T1000 (cell line): ENCODE data around the gene DIPK1A.

ENCODE experiments used
- DNase-seq: peaks from one replicate; lab custom pipeline; 2025; ENCODE audit warnings: mixed read lengths; lab: John Stamatoyannopoulos, UW

DIPK1A gene

DNA sequence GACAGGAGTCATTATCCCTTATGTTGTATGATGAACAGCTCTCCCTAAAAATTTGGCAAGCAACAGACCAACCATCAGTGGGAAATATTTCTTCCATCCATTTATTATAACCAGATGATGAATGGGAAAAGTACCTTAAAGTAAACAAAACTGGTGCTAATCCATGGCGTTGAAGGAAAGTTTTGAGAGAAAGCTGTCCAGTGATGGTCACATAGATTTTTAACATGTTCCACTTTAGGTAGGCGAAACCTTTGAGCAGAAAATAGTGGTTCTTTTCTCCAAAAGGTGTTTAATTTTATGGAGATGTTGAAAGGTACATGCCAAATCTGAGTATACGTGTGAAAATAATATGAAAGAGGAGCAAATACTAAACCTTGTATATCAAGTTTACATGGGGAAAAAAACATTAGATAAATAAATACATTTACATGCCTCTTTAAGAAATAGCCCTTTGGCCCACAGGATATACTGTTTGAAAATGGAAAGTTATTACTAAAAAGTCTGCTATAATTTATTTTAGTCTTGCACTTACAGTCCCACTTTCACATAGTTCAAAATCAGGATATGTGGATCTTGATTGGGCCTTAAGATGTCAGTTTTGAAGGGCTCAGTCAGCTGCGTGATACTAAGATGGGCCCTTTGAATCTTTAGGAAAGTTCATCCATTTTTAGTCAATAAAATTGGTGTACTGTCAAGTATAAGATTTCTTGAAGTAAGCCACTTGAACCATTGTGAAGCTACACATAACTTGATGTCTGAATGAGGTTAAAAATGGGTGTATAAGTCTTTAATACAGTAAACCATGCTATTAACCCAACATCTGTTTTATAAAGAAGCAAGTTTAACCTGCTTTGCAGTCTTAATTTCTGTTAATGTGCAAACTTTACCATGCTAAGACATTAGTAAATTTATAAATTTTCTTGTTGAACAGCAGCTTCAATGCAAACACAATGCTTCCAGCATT is 118.9 kb downstream of the DIPK1A start:
- no peak for DNase-seq

DNA sequence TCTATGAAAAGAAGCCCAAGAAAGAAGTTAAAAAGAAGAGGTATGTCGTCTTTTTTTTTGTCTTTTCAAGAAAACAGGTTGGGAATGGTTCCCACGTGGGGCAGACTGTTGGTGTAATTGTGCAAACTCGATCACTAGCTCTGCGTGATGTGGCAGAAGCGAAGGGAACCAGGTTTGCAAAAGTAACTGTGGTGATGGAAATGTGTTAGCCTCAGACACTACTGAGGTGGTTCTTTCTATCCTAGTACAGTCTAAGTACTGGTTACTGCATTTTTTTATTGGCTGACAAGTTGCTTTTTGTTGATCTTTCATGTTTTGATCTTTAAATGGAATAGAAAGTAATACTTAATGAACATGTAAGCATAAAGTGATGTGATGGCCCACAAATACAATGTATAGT is 120.7 kb downstream of the DIPK1A start:
- DNase-seq: no peak

DNA sequence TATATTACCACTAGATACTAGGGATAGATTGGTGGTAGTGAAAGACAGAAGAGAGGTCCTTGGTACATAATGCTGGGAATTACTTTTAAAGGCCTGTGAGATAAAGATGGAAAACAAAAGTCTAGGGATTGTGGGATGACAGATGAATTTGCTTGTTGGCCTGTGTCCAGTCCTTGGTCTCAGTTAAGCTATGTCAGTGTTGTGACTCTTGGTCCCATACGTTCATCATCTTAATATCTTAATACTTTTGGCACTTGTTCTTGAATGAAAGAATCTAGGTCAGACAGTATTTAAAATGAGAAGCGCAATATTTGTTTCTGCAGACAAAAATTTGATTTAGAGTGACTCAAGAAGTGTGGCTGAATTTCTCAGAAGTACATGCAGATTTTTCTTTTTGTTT is 121.8 kb downstream of the DIPK1A start:
- no peak for DNase-seq

DNA sequence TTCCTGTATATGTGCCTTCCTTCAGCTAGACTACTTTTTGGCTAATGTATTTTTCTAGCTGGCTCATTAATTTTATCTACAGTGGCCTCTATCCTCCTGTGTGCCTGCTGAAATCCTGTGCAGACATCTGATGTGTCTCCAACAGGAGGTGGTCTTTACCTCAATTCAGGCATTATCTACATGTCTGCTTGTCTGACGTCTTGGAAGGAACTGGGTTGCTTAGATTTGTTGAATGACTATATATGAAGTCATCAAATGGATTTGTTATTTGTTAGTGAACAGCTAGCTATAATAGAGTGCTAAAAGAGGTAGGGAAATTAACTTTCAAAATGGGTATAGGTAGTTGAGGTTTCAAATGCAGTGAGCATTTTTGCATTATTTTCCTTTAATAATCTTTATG is 122.7 kb downstream of the DIPK1A start:
- DNase-seq: no peak

DNA sequence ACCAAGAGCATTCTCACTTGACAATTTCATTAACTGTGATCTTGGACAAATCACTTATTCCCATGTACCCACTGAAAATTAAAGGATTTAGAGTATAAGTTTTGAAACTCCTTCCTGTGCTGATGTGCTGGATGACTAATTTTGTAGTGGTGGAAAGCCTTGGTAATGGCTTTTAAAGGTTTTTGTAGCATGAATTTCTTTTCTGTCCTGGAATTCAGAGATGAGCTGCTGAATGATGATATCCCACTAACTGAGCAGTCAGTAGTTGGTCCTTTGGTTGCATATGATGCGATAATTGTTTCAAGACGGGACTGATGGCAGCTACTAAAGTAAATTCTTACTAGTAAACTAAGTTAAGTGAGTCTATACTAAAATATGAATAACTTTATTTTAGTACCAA is 124.2 kb downstream of the DIPK1A start:
- DNase-seq: no peak

DNA sequence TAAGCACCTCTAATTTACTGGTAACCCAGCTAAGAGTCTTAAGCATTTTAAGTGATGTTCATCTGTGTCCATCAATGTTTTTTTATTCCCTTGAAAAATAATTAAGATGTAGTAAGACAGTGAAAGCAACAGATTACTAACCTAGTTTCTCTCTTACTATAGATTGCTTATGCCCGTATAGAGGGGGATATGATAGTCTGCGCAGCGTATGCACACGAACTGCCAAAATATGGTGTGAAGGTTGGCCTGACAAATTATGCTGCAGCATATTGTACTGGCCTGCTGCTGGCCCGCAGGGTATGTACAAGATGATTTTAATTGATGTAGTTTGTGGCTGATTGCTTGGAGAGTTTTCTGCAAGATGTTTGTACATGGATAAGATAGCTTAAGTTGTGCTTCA is 126.6 kb downstream of the DIPK1A start:
- no peak for DNase-seq

DNA sequence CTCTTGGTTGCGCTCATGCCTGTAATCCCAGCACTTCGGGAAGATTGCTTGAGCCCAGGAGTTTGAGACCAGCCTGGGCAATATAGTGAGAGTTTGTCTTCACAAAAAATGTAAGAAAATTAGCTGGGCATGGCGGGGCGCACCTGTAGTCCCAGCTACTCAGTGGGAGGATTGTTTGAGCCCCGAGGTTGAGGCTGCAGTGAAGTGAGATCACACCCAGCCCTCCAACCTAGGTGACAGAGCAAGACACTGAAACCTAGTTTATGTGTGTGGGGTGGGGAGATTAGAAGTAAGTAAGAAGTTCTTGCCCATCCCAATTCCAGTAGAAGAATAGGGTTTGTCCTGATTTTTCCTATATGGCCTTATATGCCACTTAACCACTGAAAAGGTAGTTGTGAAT is 127.4 kb downstream of the DIPK1A start:
- no peak for DNase-seq

DNA sequence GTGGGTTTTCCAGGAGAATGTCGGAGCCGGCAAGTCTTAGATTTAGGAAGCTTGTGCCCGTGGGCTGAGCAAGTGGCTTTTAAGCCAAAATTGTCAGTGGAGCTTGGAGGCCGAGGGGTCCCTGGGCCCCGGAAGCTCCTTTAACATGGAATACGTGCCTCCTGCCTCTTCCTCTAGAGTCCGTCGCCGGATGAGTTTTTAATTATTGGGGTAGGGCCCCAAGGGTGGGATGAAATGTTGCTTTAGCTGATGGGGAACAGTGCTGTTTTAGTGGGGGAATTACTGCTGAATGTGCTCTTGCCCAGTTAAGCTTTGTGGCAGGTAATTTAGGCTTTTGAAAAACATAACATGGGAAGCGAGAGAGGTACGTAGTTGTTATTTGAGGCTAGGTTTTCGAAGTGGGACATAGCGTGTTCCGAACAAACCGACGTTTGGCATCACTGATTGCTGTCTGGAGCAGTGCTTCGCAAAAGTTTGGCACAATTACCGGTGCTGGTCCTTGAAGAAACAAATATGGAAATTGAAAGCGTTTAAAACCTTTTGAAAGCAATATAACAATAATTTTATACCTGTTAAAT is 128.6 kb downstream of the DIPK1A start:
- DNase-seq: no peak

DNA sequence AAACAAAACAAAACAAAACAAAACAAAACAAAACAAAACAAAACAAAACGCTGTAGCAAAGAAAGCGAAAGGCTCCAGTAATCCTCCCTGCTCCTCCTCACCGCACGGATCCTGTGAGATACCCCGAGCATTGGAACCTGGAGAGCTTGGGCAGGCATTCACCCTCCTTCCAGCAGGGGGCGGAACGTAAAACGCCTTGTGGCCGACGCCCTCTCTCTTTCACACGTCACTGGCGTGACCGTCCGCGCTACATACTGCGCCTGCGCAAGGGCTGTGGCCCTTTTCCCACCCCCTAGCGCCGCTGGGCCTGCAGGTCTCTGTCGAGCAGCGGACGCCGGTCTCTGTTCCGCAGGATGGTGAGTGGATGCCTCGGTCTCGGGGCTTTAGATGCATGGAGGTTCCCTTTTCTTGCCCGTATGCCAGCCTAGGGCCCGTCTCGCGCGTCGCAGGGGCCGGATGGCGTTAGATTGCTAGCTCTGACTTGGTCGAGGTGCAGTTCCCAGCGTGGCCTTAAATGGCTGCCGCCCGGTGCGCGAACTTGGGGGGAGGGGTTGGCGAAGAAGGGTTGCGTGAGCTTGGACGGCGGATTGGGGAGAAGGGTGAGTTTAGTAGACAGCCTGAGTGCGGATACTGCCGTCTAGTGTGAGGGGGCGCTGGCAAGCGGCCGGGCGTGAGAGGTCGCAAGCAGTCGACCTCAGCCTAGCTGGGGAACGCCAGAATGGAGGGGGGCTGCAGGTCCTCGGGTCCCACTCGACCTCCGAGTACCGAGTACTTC is 129.3 kb downstream of the DIPK1A start, which contains the start of gene RPL5:
TSS of gene RPL5 (plus strand) at position 279 of the 775 bp plus-strand sequence. CDS start at position 354, 75 bp downstream.
- peak; percentile 97 for DNase-seq

DNA sequence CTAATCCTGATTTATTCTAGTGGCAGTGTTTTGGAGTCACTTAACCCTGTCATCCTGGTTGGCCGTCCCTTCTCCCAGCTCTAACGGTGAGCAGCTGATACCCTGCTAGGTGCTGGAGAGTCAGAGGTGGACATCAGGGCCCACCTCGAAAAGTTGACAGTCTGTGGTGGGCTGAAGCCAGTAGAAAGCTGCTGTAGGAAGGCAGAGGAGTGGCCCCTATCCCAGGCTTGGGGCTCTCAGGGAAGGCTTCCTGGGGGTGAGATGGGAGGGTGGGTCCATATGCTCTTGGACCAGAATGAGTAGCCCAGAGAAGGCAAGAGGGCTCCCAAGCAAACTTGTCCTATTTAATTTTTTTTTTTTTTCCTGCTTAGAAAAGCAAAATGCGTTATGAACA is 129.9 kb downstream of the DIPK1A start:
- DNase-seq: no peak

DNA sequence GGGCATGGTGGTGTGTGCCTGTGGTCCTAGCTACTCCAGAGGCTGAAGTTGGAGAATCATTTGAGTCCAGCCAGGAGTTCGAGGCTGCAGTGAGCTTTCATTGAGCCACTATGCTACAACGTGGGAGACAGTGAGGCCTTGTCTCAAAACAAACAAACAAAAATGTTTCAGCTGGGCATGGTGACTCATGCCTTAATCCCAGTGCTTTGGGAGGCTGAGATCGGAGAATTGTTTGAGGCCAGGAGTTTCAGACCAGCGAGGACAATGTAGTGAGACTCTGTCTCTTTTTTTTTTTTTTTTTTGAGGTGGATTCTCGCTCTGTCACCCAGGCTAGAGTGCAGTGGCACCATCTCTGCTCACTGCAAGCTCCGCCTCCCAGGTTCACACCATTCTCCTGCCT is 134.5 kb downstream of the DIPK1A start:
- peak; percentile 4 for DNase-seq

DNA sequence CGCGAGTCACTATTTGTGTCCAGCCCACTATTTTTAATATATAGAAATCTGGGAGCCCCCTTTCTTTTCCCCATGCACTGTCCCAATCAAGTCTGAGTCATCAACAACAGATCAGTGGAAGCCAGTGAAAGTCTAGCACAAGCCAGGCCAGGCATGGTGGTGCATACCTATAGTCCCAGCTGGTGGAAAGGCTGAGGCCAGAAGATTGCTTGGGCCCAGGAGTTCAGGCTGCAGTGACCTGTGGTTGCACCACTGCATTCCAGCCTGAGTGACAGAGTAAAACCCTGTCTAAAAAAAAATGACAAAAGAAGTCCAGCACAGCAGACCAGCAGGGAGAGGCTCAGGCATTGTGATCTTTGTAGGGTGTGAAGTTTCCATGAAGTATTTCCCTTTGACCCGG is 138.4 kb downstream of the DIPK1A start:
- no peak for DNase-seq

DNA sequence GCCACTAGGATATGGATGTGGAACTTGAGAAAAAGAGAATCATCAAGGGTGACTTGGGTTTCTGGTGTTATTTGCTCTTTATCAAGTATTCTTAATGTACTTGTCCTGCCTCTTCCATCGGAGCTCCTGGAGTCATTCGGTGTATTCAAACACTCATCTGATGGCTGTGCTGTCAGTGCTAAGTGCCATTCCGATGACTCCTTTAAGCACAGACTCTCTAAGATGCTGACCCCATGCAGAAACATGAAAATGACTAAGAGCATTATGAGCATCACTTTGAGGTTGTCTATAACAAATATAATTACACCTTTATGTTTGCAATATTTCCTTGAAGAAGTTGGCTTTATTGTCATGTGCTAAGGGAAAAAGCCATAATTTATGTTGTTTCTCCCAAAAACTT is 140.7 kb downstream of the DIPK1A start:
- no peak for DNase-seq

DNA sequence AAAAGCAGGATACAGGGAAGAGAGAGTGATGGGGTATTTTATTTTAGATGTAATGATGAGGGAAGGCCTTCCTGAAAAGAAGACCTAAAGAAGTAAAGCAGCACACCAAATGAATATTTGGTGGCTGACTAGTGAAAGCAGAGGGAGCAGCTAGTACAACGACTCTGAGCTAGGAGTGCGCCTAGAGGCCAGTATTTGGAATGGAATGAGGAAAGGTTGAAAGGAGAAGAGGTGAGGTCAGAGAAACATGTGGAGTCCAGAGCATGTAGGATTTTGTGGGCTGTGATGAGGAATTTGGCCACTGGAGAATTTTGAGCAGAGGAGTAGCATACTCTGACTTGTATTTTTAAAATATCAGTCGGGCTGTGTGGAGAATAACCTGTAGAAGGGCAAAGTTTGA is 141.2 kb downstream of the DIPK1A start:
- DNase-seq: no peak

DNA sequence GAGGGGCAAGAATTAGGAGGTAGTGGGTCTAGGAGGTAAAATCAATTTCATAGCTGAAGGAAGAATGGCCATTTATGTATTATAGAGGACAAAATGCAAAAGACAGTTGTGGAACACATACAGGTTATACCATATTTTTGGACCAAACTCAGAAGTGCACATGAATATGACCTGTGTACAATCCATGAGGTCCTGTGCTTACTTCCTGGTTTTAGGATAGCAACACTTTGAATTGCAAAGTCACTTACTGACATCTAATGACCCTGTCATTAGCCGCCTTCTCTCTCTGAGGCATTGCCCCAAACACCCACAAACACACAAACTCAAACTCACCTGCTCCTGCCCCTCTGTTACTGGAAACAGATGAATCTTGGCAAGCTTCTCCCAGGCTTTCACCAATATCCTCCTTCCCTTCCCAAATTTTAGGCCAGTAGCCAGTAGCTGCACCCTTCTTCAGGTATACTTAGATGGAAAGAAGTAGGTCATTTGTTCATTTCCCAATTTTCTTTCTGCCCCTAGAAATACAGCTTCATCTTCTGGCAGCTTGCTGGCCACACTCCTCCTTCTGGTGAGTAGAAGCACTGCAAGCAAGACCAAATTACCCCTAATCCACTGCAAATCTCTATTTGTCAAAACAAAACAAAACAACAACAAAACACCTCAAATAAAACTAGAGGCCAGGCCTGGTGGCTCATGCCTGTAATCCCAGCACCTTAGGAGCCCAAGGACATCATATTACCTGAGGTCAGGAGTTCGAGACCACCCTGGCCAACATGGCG is 143.1 kb downstream of the DIPK1A start:
- no peak for DNase-seq

DNA sequence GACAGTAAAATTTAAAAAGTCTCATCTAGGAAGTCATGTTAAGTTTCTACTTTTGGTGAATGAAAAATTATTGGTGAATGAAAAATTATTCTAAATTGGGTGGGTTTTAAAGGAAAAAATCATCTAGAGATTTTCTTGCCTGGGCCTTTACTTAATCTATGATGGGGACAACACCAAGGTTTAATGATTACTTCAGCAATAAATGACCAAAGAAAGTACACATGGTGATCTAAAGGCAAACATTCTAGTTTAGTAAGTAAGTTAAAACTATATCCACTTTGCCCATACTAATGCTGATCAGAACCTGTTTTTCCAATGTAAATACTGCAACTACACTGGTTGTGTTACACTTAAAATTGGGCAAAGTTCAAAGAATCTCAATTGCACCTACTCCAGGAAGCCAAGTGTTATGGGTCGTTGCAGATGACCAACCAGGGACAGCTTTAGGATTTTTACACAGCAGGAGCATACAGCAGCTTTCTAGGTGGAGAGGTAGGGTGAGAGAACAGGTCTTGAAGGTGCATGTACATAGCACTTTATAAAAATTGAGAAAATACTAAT is 144.0 kb downstream of the DIPK1A start:
- DNase-seq: no peak

DNA sequence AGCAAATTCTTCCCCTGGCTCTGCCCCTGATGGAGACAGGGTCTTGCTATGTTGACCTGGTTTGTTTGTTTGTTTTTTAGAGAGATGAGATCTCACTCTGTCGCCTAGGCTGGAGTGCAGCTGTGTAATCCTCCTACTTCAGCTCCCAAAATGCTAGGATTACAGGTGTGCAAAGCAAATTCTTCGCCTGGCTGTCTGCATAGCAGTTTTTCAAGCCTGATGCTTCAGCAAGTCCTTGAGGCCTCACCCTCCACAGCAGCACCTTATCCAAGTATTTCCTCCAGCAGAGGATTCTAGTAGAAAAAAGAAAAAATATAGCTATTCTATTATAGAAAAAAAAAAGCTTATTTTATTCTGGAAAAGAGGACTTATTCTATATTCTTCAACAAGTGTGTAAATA is 144.5 kb downstream of the DIPK1A start:
- DNase-seq: no peak

DNA sequence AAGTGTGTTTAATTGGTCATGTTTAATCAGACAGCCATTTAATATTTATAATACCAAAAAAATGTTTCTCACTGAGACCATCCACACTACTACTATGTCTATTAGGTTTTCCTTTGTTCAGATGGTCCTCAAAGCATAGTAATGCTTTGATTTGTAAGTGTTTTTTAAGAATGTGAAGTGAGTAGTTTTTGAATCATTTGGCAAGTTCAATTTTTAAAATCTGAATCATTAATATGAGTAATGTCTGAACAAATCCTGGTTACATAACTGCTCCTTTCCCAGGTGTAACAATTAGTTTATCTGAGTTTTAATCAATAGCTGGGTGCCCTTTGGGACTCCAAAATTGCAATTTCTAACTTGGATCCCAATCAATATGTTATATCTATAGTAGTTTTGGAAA is 152.9 kb downstream of the DIPK1A start:
- no peak for DNase-seq

DNA sequence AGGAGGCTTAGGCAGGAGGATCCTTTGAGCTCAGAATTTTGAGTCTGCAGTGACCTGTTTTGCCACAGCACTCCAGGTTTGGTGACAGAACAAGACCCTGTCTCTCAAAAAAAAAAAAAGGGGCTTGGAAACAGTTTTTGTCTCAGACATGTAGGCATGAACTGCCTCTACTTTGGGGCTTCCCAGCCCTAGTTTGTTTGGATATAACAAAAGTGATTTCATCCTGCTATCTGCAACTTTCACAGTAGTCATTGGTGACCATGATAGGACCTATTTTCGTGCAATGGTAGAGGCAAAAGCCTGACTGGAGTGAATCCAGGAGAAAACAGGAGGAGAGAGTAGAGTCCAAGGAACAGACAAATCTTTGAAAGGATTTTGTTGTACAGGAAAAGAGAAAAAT is 156.0 kb downstream of the DIPK1A start:
- no peak for DNase-seq

DNA sequence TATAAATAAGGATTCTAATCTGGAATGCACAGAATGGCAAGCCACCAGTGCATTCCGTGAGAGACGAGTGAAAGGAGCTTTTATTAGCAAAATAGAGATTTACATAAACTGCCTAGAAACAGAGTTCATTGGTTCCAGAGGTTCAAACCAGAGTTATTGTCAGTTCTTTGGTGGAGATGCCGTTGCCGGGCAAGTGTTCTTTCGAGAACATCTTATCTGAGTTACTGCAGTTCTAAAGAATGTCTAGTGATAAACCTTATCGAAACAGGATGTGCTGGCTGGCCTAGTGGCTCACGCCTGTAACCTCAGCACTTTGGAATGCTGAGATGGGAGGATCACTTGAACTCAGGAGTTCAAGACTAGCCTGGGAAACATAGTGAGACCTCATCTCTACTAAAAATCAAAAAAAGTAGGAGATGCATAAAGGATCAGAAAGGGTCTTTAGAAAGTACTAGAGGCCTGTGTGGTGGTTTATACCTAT is 156.5 kb downstream of the DIPK1A start:
- peak; percentile 80 for DNase-seq

DNA sequence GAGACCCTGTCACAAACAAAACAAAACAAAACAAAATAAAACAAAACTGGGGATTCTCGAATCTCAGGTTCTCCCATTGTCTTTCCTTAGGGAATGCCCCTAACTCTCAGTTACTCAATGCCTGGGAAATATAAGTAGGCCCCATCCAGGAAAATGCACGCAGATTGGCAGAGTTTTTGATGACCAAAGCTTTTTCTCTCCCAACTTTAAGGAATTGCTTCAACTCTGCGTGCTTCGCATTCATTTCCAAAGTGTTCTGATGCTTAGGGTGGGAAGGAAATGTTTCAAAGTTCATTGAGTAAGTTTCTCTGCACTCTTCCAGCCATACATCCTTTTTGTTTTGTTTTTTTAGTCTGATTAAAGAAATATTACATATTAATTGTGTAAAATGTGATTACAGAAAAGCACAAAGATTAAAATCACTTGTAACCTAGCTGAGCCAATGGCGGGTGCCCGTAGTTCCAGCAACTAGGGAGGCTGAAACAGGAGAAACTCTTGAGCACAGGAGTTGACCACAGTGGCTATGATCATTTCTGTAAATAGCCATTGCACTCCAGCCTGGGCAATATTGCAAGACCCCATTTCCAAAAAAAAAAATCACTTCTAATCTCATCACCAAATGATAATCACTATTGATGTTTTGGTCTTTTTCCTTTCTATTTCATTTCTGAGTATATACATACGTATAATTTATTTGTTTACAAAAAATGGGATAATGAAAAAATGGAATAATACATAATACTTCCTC is 157.9 kb downstream of the DIPK1A start:
- DNase-seq: no peak
